Right ventricle myocardium superior (tissue), 1 donor: ENCODE measurements around the gene NAA25. TPM values are rescaled to one million over a fixed set of nuclear protein-coding genes. Genes with fewer than 3 reads are reported as not detected.
"Not testable (repeated sequence)": the region's sequence is repeated elsewhere in the genome, so short reads cannot be mapped to it uniquely, and the experiment has no call there.

Experiments used
- ATAC-seq: fragments of 200-7000 bp; cut with Tn5 transposase; one replicate; pipeline ENCODE4 v1.9.1; 2020; ENCODE audit warnings: mild to moderate bottlenecking; ENCODE audit not compliant: poor library complexity
- DNase-seq: peaks from one replicate; pipeline ENCODE4 v3.0.0-alpha.2; 2020
- intact Hi-C: fragments of 100-400 bp; cut with DNase I; formaldehyde crosslinking; loops from one replicate; pipeline ENCODE4 v1.11.2; 2022
- total RNA-seq: library from RNA; stranded (reverse); fragmentation: NEBNext Ultra II Directional; extraction: Animal tissue kit (Norgen Biotek cat#: 25700); gene quantifications from one replicate; pipeline ENCODE4 v1.2.1, GENCODE V29; 2021
- donor health status: DM: no; HTN: yes; CAD: no; lungs with severe emphysema.

Gene NAA25
- total RNA-seq, 1 donor from 2014 or later: 14.7 TPM

GRCh38 chr12:112091563-112091962 lies 17.0 kb downstream of the NAA25 start:
- no peak for ATAC-seq
- intact Hi-C loops: no loop called here

GRCh38 chr12:112087851-112088250 lies 20.7 kb downstream of the NAA25 start:
- intact Hi-C loops: loop anchor here (10.0 kb wide), 1 partner anchor 53 kb away; no protein-coding TSS in a partner anchor
- DNase-seq: no peak
- no peak for ATAC-seq

More at GRCh38 chr12:112091563-112091962, 17.0 kb downstream of the NAA25 start:
- no peak for DNase-seq

GRCh38 chr12:112087055-112087850 lies 21.3 kb downstream of the NAA25 start:
- DNase-seq (no peak), ATAC-seq (no peak)
- intact Hi-C loops: loop anchor here (10.0 kb wide), 1 partner anchor 52 kb away; no protein-coding TSS in a partner anchor

GRCh38 chr12:112066566-112066965 lies 42.0 kb downstream of the NAA25 start:
- no peak for DNase-seq
- intact Hi-C loops: no loop called here
- no peak for ATAC-seq

DNA sequence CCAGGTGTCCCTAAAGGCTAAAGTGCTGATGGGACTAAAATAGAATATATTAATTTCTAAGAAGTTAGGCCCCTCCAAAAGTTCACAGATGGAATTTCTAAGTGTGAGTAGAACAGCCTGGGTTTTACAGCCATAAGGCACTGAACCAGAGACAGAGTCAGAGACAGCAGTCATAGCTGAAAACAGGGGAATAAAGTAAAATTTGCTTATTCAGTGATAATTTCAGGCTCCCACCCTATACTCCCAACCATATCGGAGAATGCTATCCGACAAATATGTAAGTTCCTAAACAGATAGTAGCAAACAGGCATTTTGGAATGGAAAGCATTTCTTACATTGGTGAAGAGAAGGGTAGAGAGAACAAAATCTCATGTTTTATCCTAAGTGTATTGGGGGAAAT lies 45.3 kb downstream of the NAA25 start:
- intact Hi-C loops: no loop called here
- ATAC-seq (no peak), DNase-seq (no peak)

DNA sequence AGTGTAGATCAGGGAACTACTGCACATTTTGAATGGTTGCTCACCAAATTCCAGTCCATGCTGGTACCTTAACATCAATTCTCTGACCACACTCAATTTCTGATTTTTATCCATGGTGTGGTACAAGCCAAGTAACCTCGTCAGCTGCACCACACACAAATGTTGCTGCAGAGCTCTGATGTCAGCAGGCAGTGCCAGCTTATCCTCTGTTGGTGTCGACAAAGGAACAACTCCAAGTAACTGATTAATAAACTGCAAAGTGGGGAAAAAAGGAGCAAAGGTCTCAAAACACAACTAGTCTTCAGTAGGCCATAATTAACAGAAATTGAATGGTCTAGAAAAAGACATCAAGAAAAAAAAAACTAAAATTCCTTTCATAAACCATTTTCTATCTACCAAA lies 47.4 kb downstream of the NAA25 start:
- DNase-seq (no peak), ATAC-seq (no peak)
- intact Hi-C loops: no loop called here

DNA sequence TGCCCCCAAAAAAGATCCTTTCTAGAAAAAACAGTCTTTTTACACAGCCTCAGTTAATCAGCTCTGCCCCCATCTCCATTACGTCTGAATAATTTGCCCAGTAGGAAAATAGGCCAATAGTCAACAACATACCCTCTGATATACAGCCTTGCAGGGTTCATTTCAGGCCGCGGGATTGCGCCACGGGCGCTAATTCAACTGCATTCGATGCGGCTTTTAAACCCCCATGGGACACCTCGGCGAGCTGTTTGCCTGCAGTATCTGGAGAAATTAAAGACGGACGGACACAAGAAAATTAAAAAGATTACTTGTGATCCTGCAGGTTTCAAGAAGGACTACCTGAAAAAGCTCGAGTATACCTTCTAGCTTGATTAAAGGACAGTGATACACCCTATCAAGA lies 59.2 kb downstream of the NAA25 start:
- DNase-seq: no peak
- no peak for ATAC-seq
- intact Hi-C loops: no loop called here

DNA sequence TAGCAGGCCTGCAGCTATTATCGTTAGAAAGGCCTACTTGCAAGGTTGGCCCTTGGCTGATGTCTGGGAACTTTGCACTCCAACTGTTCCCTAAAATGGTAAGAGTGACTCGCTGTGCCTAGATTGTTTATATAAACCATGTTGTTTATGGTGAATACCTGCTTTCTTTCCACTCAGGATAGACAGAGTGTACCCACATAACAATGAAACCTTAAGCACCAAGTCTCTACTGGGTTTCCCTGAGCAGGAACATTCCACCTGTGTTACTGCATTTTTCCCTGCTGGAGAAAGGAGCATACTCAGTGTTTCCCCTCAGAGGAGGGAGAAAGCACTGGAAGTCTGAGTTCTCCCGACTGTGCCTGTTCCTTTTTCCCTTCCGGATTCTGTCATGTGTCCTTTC lies 62.6 kb downstream of the NAA25 start:
- intact Hi-C loops: no loop called here
- ATAC-seq: no peak
- no peak for DNase-seq

- not testable (repeated sequence) for ATAC-seq, DNase-seq
- intact Hi-C loops: loop anchor here (10.0 kb wide), 1 partner anchor 48 kb away; no protein-coding TSS in a partner anchor
Measured at GRCh38 chr12:112036614-112037013, 72.0 kb downstream of the NAA25 start.

DNA sequence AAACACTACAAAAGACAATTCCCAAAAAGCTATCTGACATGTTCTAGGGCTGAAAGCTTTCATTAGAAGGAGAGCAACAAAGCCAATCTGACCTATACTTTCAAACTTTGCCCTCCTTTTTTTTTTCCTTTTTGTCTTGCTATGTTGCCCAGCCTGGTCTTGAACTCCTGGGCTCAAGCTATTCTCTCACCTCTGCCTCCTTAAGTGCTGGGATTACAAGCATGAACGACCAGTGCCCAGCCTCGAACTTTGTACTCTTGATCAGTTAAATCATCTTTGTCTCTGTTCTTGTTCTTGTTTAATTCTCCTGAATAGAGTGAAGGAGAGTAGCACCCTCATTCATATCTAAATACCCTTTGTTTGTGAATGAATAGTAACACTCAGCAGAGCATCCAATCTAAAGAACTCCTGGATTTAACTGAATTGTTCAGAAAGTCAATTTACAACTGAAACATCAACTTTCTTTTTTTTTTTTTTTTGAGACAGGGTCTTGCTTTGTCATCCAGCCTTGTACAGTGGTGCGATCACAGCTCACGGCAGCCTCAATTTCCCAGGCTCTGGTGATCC lies 73.3 kb downstream of the NAA25 start:
- intact Hi-C loops: loop anchor here (10.0 kb wide), 1 partner anchor 49 kb away; no protein-coding TSS in a partner anchor
- DNase-seq: no peak
- no peak for ATAC-seq

GRCh38 chr12:112032292-112032691 lies 76.3 kb downstream of the NAA25 start:
- DNase-seq (no peak), ATAC-seq (no peak)
- intact Hi-C loops: loop anchor here (10.0 kb wide), 1 partner anchor 53 kb away; no protein-coding TSS in a partner anchor

- no peak for DNase-seq
- intact Hi-C loops: loop anchor here (10.0 kb wide), 1 partner anchor 53 kb away; no protein-coding TSS in a partner anchor
- no peak for ATAC-seq
Measured at GRCh38 chr12:112031472-112031871, 77.1 kb downstream of the NAA25 start.

GRCh38 chr12:112029301-112029700 lies 79.3 kb downstream of the NAA25 start:
- DNase-seq (no peak), ATAC-seq (no peak)
- intact Hi-C loops: no loop called here

- no peak for ATAC-seq
- no peak for DNase-seq
- intact Hi-C loops: no loop called here
Measured at GRCh38 chr12:112025808-112026375, 82.7 kb downstream of the NAA25 start.

DNA sequence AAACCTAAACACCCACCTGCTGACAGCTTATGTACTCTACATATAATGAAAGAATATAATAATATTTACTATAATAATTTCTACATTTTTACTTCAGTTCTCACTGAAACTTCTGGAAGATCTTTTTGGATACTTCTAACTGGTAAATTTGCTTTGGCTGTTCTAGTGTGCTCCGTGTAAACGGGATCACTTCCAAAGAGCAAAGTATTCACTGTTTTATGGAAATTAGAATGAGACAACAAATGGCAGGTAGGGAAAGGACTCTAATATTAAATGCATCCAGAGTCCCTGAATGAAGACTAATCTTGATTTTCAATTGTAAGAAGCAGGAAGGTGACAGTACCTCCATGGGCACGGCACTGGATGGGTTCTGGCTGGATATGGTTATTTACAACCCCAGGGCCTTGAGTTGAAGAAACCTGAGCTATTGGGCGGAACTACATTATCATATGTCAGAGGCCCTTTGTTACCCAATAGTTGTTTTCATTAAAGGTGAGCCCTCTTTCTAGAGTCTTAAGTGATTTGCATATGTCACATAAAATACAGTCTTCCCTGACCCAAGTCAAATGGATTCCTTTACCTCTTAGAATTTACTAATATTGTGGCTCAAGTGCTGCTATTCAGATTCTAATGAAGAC lies 84.7 kb downstream of the NAA25 start:
- intact Hi-C loops: no loop called here
- ATAC-seq (no peak), DNase-seq (no peak)

DNA sequence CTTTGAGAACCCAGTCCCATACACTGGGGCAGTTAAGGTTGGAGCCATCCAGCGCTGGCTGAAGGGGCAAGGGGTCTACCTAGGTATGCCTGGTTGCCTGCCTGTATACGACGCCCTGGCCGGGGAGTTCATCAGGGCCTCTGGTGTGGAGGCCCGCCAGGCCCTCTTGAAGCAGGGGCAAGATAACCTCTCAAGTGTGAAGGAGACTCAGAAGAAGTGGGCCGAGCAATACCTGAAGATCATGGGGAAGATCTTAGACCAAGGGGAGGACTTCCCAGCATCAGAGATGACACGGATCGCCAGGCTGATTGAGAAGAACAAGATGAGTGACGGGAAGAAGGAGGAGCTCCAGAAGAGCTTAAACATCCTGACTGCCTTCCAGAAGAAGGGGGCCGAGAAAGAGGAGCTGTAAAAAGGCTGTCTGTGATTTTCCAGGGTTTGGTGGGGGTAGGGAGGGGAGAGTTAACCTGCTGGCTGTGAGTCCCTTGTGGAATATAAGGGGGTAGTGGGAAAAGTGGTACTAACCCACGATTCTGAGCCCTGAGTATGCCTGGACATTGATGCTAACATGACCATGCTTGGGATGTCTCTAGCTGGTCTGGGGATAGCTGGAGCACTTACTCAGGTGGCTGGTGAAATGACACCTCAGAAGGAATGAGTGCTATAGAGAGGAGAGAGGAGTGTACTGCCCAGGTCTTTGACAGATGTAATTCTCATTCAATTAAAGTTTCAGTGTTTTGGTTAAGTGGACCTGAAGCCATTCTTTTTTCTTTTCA lies 86.2 kb downstream of the NAA25 start:
- no peak for DNase-seq
- ATAC-seq: no peak
- intact Hi-C loops: no loop called here

GRCh38 chr12:112020947-112021457 lies 87.6 kb downstream of the NAA25 start:
- no peak for ATAC-seq
- no peak for DNase-seq

DNA sequence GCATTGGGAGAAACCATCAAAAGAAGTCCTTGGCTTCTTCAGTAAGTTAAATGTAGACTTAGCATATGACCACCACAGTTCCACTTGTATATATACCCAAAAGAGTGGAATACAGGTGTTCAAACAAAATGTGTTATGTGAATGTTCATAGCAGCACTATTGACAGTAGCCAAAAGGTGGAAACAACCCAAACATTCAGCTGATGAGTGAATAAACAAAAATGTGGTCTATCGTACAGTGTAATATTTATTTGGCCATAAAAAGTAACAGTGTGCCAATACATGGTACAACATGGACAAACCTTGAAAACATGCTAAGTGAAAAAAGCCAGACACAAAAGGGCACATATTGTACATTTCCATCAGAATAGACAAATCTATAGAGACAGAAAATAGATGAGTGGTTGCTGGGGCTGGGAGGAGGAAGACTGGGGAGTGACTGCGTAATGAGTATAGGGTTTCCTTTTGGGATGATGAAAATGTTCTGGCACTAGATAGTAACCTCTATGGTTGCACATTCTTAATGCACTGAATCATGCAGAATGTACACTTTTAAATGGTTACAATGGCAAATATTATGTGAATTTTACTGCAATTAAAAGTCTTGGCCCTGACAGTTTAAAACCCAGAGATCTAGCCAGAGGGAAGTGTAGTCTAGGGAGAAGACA lies 89.9 kb downstream of the NAA25 start:
- no peak for ATAC-seq
- DNase-seq: no peak
- intact Hi-C loops: no loop called here

More at GRCh38 chr12:112020947-112021457, 87.6 kb downstream of the NAA25 start:
- intact Hi-C loops: no loop called here
